Omental fat pad (tissue), 4 donors: Measurements from ENCODE around the gene ANKRD28. TPM values are rescaled to one million over a fixed set of nuclear protein-coding genes. Genes with fewer than 3 reads are reported as not detected.

Source experiments
- ATAC-seq: fragments of 150-250 bp; one replicate; pipeline ENCODE4 v1.9.1; 2016; ENCODE audit warnings: mild to moderate bottlenecking, moderate library complexity; ENCODE audit not compliant: low FRiP score
- DNase-seq: peaks from one replicate; pipeline ENCODE4 v3.0.0-alpha.2; 2019; ENCODE audit warnings: low spot score
- CTCF ChIP-seq, 3 donors: fragments of 450-650 bp; IDR thresholded peaks; one replicate each; pipeline ENCODE4 v1.5.1; 2016 to 2017; ENCODE audit warnings: antibody characterized with exemption in 3 of 3, mild to moderate bottlenecking in 3 of 3, moderate library complexity in 2 of 3
- total RNA-seq, 4 donors: library from RNA; depleted of rRNA; stranded (reverse); fragments of >200 nt; gene quantifications; one replicate each; pipeline ENCODE4 v1.1.0, GENCODE V29; 2016

ANKRD28 gene
- total RNA-seq, 4 donors from 2014 or later = 47.6 to 197 (median 59.5) TPM

GRCh38 chr3:15726043-15726442 lies 71.7 kb downstream of the ANKRD28 start:
- ATAC-seq (no peak), DNase-seq (no peak)
- no peak for TF ChIP-seq CTCF (IDR thresholded peaks at IDR 0.05)

- TF ChIP-seq CTCF (IDR thresholded peaks at IDR 0.05) = no peak
- ATAC-seq (no peak), DNase-seq (no peak)
Measured at GRCh38 chr3:15724446-15724845, 73.3 kb downstream of the ANKRD28 start.

GRCh38 chr3:15723624-15723884 lies 74.2 kb downstream of the ANKRD28 start:
- DNase-seq (no peak), ATAC-seq (no peak)
- TF ChIP-seq CTCF (IDR thresholded peaks at IDR 0.05) = no peak

- DNase-seq (no peak), ATAC-seq (no peak)
- TF ChIP-seq CTCF (IDR thresholded peaks at IDR 0.05) = no peak
Measured at GRCh38 chr3:15722877-15723623, 74.7 kb downstream of the ANKRD28 start.

DNA sequence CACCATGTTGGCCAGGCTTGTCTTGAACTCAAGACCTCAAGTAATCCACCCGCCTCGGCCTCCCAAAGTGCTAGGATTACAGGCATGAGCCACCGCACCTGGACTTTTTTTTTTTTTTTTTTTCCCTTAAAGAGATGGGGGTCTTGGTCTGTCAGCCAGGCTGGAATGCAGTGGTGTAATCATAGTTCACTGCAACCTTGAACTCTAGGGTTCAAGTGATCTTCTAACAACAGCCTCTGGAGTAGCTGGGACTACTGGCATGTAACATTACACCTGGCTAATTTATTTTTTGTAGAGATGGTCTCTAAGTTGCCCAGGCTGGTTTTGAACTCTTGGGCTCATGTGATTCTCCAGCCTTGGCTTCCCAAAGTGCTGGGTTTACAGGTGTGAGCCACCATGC lies 81.6 kb downstream of the ANKRD28 start:
- ATAC-seq = no peak
- no peak for DNase-seq
- no peak for TF ChIP-seq CTCF (IDR thresholded peaks at IDR 0.05)

DNA sequence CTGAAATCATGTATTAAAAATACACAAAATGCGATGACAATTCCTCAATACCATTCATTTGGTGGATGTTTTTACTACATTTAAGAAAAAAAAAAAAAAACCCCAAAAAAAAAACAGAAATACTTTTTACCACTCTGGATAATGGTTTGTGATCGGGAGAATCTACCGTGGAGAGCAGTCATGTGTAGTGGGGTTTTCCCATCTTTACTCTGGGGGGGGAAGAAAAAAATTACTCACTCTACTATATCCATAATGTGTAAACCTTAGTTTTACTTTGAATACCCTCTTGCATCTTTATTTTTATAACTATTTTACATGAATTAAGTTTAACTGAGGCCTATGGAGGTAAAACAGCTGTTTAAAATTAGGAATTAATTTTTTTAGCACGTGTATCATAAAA lies 83.3 kb downstream of the ANKRD28 start:
- DNase-seq (no peak), ATAC-seq (no peak)
- no peak for TF ChIP-seq CTCF (IDR thresholded peaks at IDR 0.05)

- TF ChIP-seq CTCF (IDR thresholded peaks at IDR 0.05) = no peak
- ATAC-seq (no peak), DNase-seq (no peak)
Measured at GRCh38 chr3:15713364-15713763, 84.4 kb downstream of the ANKRD28 start.
